ENCODE measurements around the gene AADACL3. TPM values are rescaled to one million over a fixed set of nuclear protein-coding genes. Genes with fewer than 3 reads are reported as not detected.

Gene AADACL3
- total RNA-seq, 1 donor from 2014 or later = not detected

DNA sequence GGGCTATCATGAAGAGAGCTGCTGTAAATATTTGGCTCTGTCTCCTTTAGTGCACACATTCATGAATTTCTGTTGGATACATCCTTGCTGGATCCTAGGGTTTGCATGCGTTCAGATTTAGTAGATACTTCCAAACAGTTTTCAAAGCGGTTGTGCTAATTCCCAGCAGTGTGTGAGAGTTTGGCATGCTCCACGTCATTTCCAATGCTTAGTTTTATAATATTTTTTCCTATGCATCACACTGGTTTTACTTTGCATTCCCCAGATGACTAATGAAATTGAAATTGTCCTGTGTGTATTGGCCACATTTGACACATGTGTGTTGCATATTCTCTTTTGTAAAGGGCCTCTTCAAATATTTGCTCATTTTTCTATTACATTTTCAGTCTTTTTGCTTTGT lies 18.5 kb upstream of the AADACL3 start:
- FAIRE-seq = no peak
- no peak overlapping the region for H3K4me3 ChIP-seq (ENCODE audit: low read depth, low read length)

GRCh38 chr1:12703821-12704451 lies 12.0 kb upstream of the AADACL3 start:
- TF ChIP-seq CTCF (IDR thresholded peaks at IDR 0.05; ENCODE audit: insufficient read depth, low read length, severe bottlenecking) = no peak
- H3K27me3 ChIP-seq (ENCODE audit: control insufficient read depth, insufficient read depth, low read length) = no peaks in the 10 kb centered on the region
- no peaks in the 10 kb centered on the region for H3K36me3 ChIP-seq (ENCODE audit: control insufficient read depth, insufficient read depth, low read length)
- no peak overlapping the region for H3K4me3 ChIP-seq (ENCODE audit: low read depth, low read length)
- peak; percentile 12 for DNase-seq (ENCODE audit: low read depth)
- no peak for FAIRE-seq

More for the DNA sequence above, 18.5 kb upstream of the AADACL3 start:
- H3K36me3 ChIP-seq (ENCODE audit: control insufficient read depth, insufficient read depth, low read length) = no peaks in the 10 kb centered on the region
- no peak for DNase-seq (ENCODE audit: low read depth)
- TF ChIP-seq CTCF (IDR thresholded peaks at IDR 0.05; ENCODE audit: insufficient read depth, low read length, severe bottlenecking) = no peak
- H3K27me3 ChIP-seq (ENCODE audit: control insufficient read depth, insufficient read depth, low read length) = no peaks in the 10 kb centered on the region

- Histone ChIP-seq H3K36me3 (ENCODE audit: control insufficient read depth, insufficient read depth, low read length) (no peaks in the 10 kb centered on the region), H3K4me3 (ENCODE audit: low read depth, low read length) (no peak overlapping the region), H3K27me3 (ENCODE audit: control insufficient read depth, insufficient read depth, low read length) (no peaks in the 10 kb centered on the region)
- no peak for TF ChIP-seq CTCF (IDR thresholded peaks at IDR 0.05; ENCODE audit: insufficient read depth, low read length, severe bottlenecking)
- no peak for DNase-seq (ENCODE audit: low read depth)
- no peak for FAIRE-seq
These were observed 9.8 kb upstream of the AADACL3 start for GRCh38 chr1:12706061-12706460.

DNA sequence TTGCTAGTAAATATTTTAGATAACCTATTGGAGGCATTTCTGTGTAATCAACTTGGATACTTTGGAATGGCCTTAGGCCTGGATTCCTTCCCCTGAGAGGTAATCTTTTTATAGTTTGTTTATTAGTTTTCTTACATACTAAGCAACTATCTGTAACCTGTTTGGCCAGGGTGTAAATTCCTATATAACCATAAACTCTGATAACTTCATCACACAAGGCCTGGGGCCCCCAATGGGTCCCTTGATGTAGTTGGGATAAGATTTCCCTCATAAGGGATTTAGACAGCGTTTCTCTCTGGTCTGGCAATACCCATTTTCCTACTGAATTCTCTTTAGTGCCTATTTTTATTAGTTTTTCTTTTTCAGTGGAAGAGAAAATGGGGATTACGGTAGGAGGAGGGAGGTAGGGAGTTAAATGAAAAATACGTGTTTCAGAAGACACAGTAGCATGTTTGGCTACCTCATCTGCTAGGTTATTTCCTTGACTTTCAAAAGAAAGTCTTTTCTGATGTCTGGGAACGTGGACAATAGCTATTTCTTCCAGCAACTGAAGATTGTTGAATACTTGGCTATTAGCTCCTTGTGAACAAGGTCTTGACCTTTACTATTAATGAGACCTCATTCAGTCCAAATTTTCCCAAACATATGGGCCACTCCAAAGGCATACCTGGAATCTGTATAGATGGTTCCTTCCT lies 7.4 kb upstream of the AADACL3 start:
- Histone ChIP-seq H3K36me3 (ENCODE audit: control insufficient read depth, insufficient read depth, low read length) (no peaks in the 10 kb centered on the region), H3K27me3 (ENCODE audit: control insufficient read depth, insufficient read depth, low read length) (no peaks in the 10 kb centered on the region), H3K4me3 (ENCODE audit: low read depth, low read length) (no peak overlapping the region)
- no peak for TF ChIP-seq CTCF (IDR thresholded peaks at IDR 0.05; ENCODE audit: insufficient read depth, low read length, severe bottlenecking)
- FAIRE-seq = no peak
- no peak for DNase-seq (ENCODE audit: low read depth)

GRCh38 chr1:12709091-12709491 lies 6.8 kb upstream of the AADACL3 start:
- H3K27me3 ChIP-seq (ENCODE audit: control insufficient read depth, insufficient read depth, low read length) = no peaks in the 10 kb centered on the region
- no peaks in the 10 kb centered on the region for H3K36me3 ChIP-seq (ENCODE audit: control insufficient read depth, insufficient read depth, low read length)
- no peak for FAIRE-seq
- no peak overlapping the region for H3K4me3 ChIP-seq (ENCODE audit: low read depth, low read length)
- DNase-seq (ENCODE audit: low read depth) = peak; percentile 13
- TF ChIP-seq CTCF (IDR thresholded peaks at IDR 0.05; ENCODE audit: insufficient read depth, low read length, severe bottlenecking) = no peak

All from bronchial epithelial cell (primary cell).